ENCODE data around the gene CCR7.

- TF ChIP-seq EP300 (IDR thresholded peaks at IDR 0.05; ENCODE audit: borderline replicate concordance) (no peak), YY1 (IDR thresholded peaks at IDR 0.05; ENCODE audit: low read depth) (no peak), TAF1 (IDR thresholded peaks at IDR 0.05; ENCODE audit: low read depth) (no peak), TCF12 (IDR thresholded peaks at IDR 0.05; ENCODE audit: low read depth) (no peak), RAD21 (IDR thresholded peaks at IDR 0.05; ENCODE audit: low read depth) (no peak), REST (IDR thresholded peaks at IDR 0.05; ENCODE audit: low read depth) (no peak), CREB1 (IDR thresholded peaks at IDR 0.05; ENCODE audit: low read depth) (no peak), ZBTB7A (IDR thresholded peaks at IDR 0.05; ENCODE audit: low read depth) (0 out of 2 replicates have a peak, but pooled peaks have one; percentile 7), CEBPB (IDR thresholded peaks at IDR 0.05) (no peak), FOXM1 (IDR thresholded peaks at IDR 0.05; ENCODE audit: borderline replicate concordance, low read depth) (no peak), MAX (IDR thresholded peaks at IDR 0.05) (no peak), EGR1 (IDR thresholded peaks at IDR 0.05) (no peak), NFIC (IDR thresholded peaks at IDR 0.05) (no peak), USF1 (IDR thresholded peaks at IDR 0.05) (no peak)
Measured at GRCh38 chr17:40519089-40519775, 46.0 kb downstream of the CCR7 start.

Data from Ishikawa (cell line).